ENCODE data around the gene WWOX. TPM values are rescaled to one million over a fixed set of nuclear protein-coding genes. Genes with fewer than 3 reads are reported as not detected.

WWOX gene
- total and polyA plus RNA-seq, 2 of the 13 experiments (the other 11 are each of a cell fraction or from before 2014, with no cell fraction given) = 9.1 to 37.4 TPM

- Histone ChIP-seq H3K36me3 (replicated peaks in 1 of 2; ENCODE audit: control insufficient read depth in 1 of 2, insufficient read depth in 2 of 2, low read length in 2 of 2) (no peaks in the 10 kb centered on the region), H3K9ac (ENCODE audit: insufficient read depth, low read depth, low read length) (no peak overlapping the region), H3K79me2 (ENCODE audit: insufficient read depth, low read length) (no peaks in the 10 kb centered on the region), H3K27me3 (ENCODE audit: control insufficient read depth in 1 of 2, insufficient read depth in 2 of 2, low read length in 2 of 2) (peaks cover 0 to 10% of the 10 kb centered on the region in 2 experiments; a peak in 1 of 5 replicates), H4K20me1 (ENCODE audit: insufficient read depth, low read length) (no peaks in the 10 kb centered on the region), H3K4me2 (ENCODE audit: low read depth, low read length) (no peak overlapping the region), H3K9me3 (ENCODE audit: low read length) (no peaks in the 10 kb centered on the region), H3K4me3 (replicated peaks in 1 of 3; ENCODE audit: insufficient read depth in 1 of 3, low read depth in 2 of 3, low read length in 3 of 3) (no peak overlapping the region), H3K27ac (ENCODE audit: extremely low read length, insufficient read depth, low read length) (no peak overlapping the region), H2AFZ (ENCODE audit: low read length) (no peak overlapping the region), H3K4me1 (ENCODE audit: insufficient read depth, low read length) (peaks cover 15% of the 10 kb centered on the region)
- intact Hi-C loops (cut with micrococcal nuclease; ENCODE audit: unreplicated experiment) (loop anchor here (5.0 kb wide), 1 partner anchor 417 kb away; no protein-coding TSS in a partner anchor), in situ Hi-C loops (cut with HindIII; ENCODE audit: extremely low pct_ligation_motif_present, low pct_unique_long_range_greater_than_20kb) (no loop called here)
- ChIA-PET POLR2A (no interaction called here), CTCF (ENCODE audit: low intra/inter-chr PET ratio, low total read pairs) (no interaction called here)
- 51% methylated on average over 3 of the region's 3 CpGs for WGBS (ENCODE audit: low lambda C conversion rate)
- FAIRE-seq (peak; percentile 40), ATAC-seq (no peak), DNase-seq (ENCODE audit: low spot score) (no peak)
- TF ChIP-seq SMC3 (IDR thresholded peaks at IDR 0.05; ENCODE audit: low read length) (peak; percentile 6; the same call in 1 of the 2 replicates), FIP1L1 (IDR thresholded peaks at IDR 0.05; ENCODE audit: borderline replicate concordance, insufficient read depth, low read depth, low read length) (no peak), NFKBIZ (CRISPR knock-in tag; IDR thresholded peaks at IDR 0.05) (no peak), ARNTL (CRISPR knock-in tag; IDR thresholded peaks at IDR 0.05) (no peak), CTCF (CRISPR knock-in tag; IDR thresholded peaks at IDR 0.05) (peak; percentile 44), STAG1 (CRISPR knock-in tag; IDR thresholded peaks at IDR 0.05) (peak; percentile 54), KDM5B (CRISPR knock-in tag; IDR thresholded peaks at IDR 0.05; ENCODE audit: borderline replicate concordance) (no peak), ZNF776 (CRISPR knock-in tag; IDR thresholded peaks at IDR 0.05) (no peak), CBX2 (IDR thresholded peaks at IDR 0.05; ENCODE audit: low read depth, low read length) (no peak), CBX2 (CRISPR knock-in tag; IDR thresholded peaks at IDR 0.05; ENCODE audit: low read depth) (no peak), ZNF136 (CRISPR knock-in tag; IDR thresholded peaks at IDR 0.05; ENCODE audit: low read depth) (no peak)
- TF ChIP-seq, protein P1, sequence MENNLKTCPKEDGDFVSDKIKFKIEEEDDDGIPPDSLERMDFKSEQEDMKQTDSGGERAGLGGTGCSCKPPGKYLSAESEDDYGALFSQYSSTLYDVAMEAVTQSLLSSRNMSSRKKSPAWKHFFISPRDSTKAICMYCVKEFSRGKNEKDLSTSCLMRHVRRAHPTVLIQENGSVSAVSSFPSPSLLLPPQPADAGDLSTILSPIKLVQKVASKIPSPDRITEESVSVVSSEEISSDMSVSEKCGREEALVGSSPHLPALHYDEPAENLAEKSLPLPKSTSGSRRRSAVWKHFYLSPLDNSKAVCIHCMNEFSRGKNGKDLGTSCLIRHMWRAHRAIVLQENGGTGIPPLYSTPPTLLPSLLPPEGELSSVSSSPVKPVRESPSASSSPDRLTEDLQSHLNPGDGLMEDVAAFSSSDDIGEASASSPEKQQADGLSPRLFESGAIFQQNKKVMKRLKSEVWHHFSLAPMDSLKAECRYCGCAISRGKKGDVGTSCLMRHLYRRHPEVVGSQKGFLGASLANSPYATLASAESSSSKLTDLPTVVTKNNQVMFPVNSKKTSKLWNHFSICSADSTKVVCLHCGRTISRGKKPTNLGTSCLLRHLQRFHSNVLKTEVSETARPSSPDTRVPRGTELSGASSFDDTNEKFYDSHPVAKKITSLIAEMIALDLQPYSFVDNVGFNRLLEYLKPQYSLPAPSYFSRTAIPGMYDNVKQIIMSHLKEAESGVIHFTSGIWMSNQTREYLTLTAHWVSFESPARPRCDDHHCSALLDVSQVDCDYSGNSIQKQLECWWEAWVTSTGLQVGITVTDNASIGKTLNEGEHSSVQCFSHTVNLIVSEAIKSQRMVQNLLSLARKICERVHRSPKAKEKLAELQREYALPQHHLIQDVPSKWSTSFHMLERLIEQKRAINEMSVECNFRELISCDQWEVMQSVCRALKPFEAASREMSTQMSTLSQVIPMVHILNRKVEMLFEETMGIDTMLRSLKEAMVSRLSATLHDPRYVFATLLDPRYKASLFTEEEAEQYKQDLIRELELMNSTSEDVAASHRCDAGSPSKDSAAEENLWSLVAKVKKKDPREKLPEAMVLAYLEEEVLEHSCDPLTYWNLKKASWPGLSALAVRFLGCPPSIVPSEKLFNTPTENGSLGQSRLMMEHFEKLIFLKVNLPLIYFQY (CRISPR knock-in tag; IDR thresholded peaks at IDR 0.05; ENCODE audit: borderline replicate concordance) = no peak
- BruUV-seq (replicated peaks) = no TSS peak
These were observed 5.3 kb upstream of the WWOX start for GRCh38 chr16:78094166-78094565.
